Uterus (tissue), 4 donors: ENCODE measurements around the gene ANKRD40. TPM values are rescaled to one million over a fixed set of nuclear protein-coding genes. Genes with fewer than 3 reads are reported as not detected.
"Not testable (repeated sequence)": the region's sequence is repeated elsewhere in the genome, so short reads cannot be mapped to it uniquely, and the experiment has no call there.

Experiments used
- DNase-seq, 2 donors: peaks; one replicate each; pipeline ENCODE4 v3.0.0-alpha.2; 2019 to 2020
- H3K27ac ChIP-seq, 2 donors: fragments of 200-600 bp; sonication (generic); 1 replicate in 1 of 2; 2 replicates in 1 of 2; pipeline ENCODE4 v1.5.1; 2016 to 2018
- H3K27me3 ChIP-seq, 2 donors: fragments of 200-600 bp; sonication (generic); one replicate each; pipeline ENCODE4 v1.5.1; 2018 to 2019; ENCODE audit warnings: control low read depth in 1 of 2
- H3K36me3 ChIP-seq, 2 donors: fragments of 200-600 bp; sonication (generic); one replicate each; pipeline ENCODE4 v1.5.1; 2019; ENCODE audit warnings: control low read depth in 1 of 2
- H3K4me1 ChIP-seq, 2 donors: fragments of 200-600 bp; sonication (generic); one replicate each; pipeline ENCODE4 v1.5.1; 2018 to 2019; ENCODE audit warnings: control low read depth in 1 of 2
- H3K4me3 ChIP-seq, 2 donors: fragments of 200-600 bp; sonication (generic); 1 replicate in 1 of 2; 2 replicates in 1 of 2; pipeline ENCODE4 v1.5.1; 2018 to 2019; ENCODE audit warnings: mild to moderate bottlenecking in 1 of 2
- H3K9me3 ChIP-seq, 2 donors: fragments of 200-600 bp; sonication (generic); one replicate each; pipeline ENCODE4 v1.5.1; 2019; ENCODE audit warnings: control low read depth in 1 of 2
- POLR2A ChIP-seq, 2 donors: fragments of 450-650 bp; IDR thresholded peaks; one replicate each; pipeline ENCODE4 v1.6.1; 2016; ENCODE audit warnings: antibody characterized with exemption in 2 of 2, mild to moderate bottlenecking in 1 of 2, moderate library complexity in 1 of 2
- intact Hi-C: fragments of 100-400 bp; cut with DNase I; formaldehyde crosslinking; loops from one replicate; pipeline ENCODE4 v1.15.1; 2023; ENCODE audit warnings: low total_unique reads
- total RNA-seq, 4 donors: library from RNA; depleted of rRNA in 3 of 4; stranded (reverse); fragments of >200 nt in 3 of 4; gene quantifications; one replicate each; pipeline versions ENCODE4 v1.1.0 to v1.2.4, GENCODE V29; 2014 to 2023
- TF ChIP-seq, protein P1 (sequence below), 4 experiments: fragments of 200-600 bp in 2 of 4; fragments of 450-650 bp in 2 of 4; sonication (generic) in 2 of 4; IDR thresholded peaks; one replicate each; pipeline ENCODE4 v1.5.1; 2016 to 2019; ENCODE audit warnings: antibody characterized with exemption in 4 of 4, mild to moderate bottlenecking in 2 of 4, moderate library complexity in 1 of 4
- donor health status: DM: yes; HTN: yes; CAD: no.

ANKRD40 gene
- total RNA-seq, 4 donors from 2014 or later, result 15.0 to 58.0 (median 31.3) TPM

DNA sequence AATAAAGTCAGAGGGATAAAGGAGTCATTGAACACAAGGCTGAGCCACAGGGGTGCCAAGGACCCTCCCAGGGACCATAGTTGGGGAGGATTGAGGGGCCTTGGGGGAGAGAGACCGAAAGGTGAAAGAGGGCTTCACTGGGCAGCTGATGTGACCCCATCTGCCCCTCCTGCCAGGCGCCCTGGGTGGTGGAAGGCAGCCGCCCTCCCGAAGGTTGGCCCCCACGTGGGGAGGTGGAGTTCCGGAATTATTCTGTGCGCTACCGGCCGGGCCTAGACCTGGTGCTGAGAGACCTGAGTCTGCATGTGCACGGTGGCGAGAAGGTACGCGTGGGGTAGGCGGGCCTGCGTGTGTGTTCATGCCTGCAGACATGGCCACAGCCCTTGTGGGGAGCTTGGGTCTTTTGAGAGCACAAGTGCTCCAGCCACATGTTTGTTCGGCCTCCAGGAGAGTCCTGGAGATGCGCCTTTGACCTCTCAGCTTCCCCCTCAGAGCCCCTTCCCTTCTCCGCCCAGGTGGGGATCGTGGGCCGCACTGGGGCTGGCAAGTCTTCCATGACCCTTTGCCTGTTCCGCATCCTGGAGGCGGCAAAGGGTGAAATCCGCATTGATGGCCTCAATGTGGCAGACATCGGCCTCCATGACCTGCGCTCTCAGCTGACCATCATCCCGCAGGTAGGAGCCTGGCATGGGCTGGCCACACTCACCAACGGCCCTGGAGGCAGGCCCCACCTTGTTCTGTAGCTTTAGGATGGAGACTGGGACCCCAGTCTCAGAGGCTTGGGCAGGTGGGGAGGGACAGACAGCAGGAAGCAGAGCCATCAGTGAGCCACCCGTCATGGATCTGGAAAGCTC is 24.1 kb downstream of the ANKRD40 start:
- no peaks in the 10 kb centered on the region for H3K27me3 ChIP-seq
- TF ChIP-seq, protein P1, sequence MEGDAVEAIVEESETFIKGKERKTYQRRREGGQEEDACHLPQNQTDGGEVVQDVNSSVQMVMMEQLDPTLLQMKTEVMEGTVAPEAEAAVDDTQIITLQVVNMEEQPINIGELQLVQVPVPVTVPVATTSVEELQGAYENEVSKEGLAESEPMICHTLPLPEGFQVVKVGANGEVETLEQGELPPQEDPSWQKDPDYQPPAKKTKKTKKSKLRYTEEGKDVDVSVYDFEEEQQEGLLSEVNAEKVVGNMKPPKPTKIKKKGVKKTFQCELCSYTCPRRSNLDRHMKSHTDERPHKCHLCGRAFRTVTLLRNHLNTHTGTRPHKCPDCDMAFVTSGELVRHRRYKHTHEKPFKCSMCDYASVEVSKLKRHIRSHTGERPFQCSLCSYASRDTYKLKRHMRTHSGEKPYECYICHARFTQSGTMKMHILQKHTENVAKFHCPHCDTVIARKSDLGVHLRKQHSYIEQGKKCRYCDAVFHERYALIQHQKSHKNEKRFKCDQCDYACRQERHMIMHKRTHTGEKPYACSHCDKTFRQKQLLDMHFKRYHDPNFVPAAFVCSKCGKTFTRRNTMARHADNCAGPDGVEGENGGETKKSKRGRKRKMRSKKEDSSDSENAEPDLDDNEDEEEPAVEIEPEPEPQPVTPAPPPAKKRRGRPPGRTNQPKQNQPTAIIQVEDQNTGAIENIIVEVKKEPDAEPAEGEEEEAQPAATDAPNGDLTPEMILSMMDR (IDR thresholded peaks at IDR 0.05), result no peak
- TF ChIP-seq POLR2A (IDR thresholded peaks at IDR 0.05), result no peak
- peaks cover 5 to 17% of the 10 kb centered on the region in 2 donors for H3K4me1 ChIP-seq
- no peaks in the 10 kb centered on the region for H3K9me3 ChIP-seq
- no peaks in the 10 kb centered on the region for H3K36me3 ChIP-seq
- H3K4me3 ChIP-seq, result no peak overlapping the region
- intact Hi-C loops, result loop anchor here (10.0 kb wide), 1 partner anchor 139 kb away; the partner anchor contains the start of gene SPATA20
- H3K27ac ChIP-seq, result no peak overlapping the region
- DNase-seq, result no peak

DNA sequence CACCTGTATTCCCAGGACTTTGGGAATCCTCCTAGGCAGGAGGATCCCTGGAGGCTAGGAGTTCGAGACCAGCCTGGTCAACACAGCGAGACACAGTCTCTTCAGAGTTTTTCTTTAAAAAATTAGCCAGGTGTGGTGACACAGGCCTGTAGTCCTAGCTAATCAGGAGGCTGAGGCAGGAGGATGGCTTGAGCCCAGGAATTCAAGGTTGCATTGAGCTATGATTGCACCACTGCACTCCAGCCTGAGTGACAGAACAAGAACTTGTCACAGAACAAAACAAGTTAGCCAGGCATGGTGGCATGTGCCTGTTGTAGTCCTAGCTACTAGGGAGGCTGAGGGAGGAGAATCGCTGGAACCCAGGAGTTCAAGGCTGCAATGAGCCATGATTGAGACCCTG is 24.8 kb downstream of the ANKRD40 start:
- Histone ChIP-seq H3K27me3 (no peaks in the 10 kb centered on the region), H3K4me1 (peaks cover 5 to 16% of the 10 kb centered on the region in 2 donors), H3K27ac (no peak overlapping the region), H3K9me3 (no peaks in the 10 kb centered on the region), H3K36me3 (no peaks in the 10 kb centered on the region), H3K4me3 (no peak overlapping the region)
- TF ChIP-seq, protein P1 (IDR thresholded peaks at IDR 0.05), result no peak
- no peak for TF ChIP-seq POLR2A (IDR thresholded peaks at IDR 0.05)
- intact Hi-C loops, result loop anchor here (10.0 kb wide), 1 partner anchor 138 kb away; the partner anchor contains the start of gene SPATA20
- no peak for DNase-seq

DNA sequence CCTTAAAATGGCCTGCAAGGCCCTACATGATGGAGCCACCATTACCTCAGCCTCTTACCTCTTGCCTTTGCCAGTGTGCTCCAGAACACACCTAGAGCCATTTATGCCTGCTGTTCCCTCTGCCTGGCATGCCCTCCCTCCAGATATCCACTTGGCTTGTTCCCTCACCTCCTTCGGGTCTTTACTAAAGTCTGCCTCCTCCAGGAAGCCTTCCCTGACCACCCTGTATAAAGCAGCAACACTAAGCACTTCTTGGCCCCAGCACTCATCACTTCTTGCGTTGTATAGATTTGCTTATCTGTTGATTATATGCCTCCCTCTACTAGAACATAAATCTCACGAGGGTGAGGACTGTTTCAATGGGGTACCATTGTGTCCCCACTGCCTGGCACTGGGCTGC is 25.3 kb downstream of the ANKRD40 start:
- peaks cover 5 to 11% of the 10 kb centered on the region in 2 donors for H3K4me1 ChIP-seq
- H3K27me3 ChIP-seq, result no peaks in the 10 kb centered on the region
- H3K4me3 ChIP-seq, result no peak overlapping the region
- intact Hi-C loops, result loop anchor here (10.0 kb wide), 1 partner anchor 138 kb away; the partner anchor contains the start of gene SPATA20
- DNase-seq, result no peak
- H3K27ac ChIP-seq, result no peak overlapping the region
- no peak for TF ChIP-seq POLR2A (IDR thresholded peaks at IDR 0.05)
- TF ChIP-seq, protein P1 (IDR thresholded peaks at IDR 0.05), result no peak
- no peaks in the 10 kb centered on the region for H3K9me3 ChIP-seq
- no peaks in the 10 kb centered on the region for H3K36me3 ChIP-seq

- TF ChIP-seq, protein P1 (IDR thresholded peaks at IDR 0.05), result peak; percentile 43 to 76 (median 62)
- no peak for TF ChIP-seq POLR2A (IDR thresholded peaks at IDR 0.05)
- Histone ChIP-seq H3K36me3 (no peaks in the 10 kb centered on the region), H3K27me3 (no peaks in the 10 kb centered on the region), H3K27ac (peak overlapping the region; percentile 32 to 50), H3K9me3 (no peaks in the 10 kb centered on the region), H3K4me1 (peaks cover 5 to 7% of the 10 kb centered on the region in 2 donors), H3K4me3 (no peak overlapping the region)
- DNase-seq, result peak; percentile 57 to 70
- intact Hi-C loops, result loop anchor here (10.0 kb wide), 1 partner anchor 137 kb away; the partner anchor contains the start of gene SPATA20
These were observed 26.2 kb downstream of the ANKRD40 start for GRCh38 chr17:50681263-50682200.

GRCh38 chr17:50680543-50681262 is 27.0 kb downstream of the ANKRD40 start:
- intact Hi-C loops, result loop anchor here (10.0 kb wide), 1 partner anchor 136 kb away; the partner anchor contains the start of gene SPATA20
- not testable (repeated sequence) for H3K9me3 ChIP-seq, DNase-seq, H3K27me3 ChIP-seq, H3K4me1 ChIP-seq, H3K4me3 ChIP-seq, H3K36me3 ChIP-seq
- peak overlapping the region; percentile 32 to 50 for H3K27ac ChIP-seq
